Suppressor macrophage treated with lipopolysaccharide for 4 hours (primary cell): ENCODE results near the gene CYP2D6.
"Not testable (repeated sequence)": the region's sequence is repeated elsewhere in the genome, so short reads cannot be mapped to it uniquely, and the experiment has no call there.

ENCODE experiments used
- DNase-seq: peaks from one replicate; pipeline ENCODE4 v3.0.0-alpha.2; 2020

The CYP2D6 gene

GRCh38 chr22:42130639-42131431, at the start of gene CYP2D6:
TSS of gene CYP2D6 (minus strand) at chr22:42130810. CDS start at chr22:42130791, 19 bp downstream.
- DNase-seq, result not testable (repeated sequence)

- no peak for DNase-seq
These were observed 49.0 kb upstream of the CYP2D6 start for GRCh38 chr22:42179616-42180015.

- no peak for DNase-seq
These were observed 48.4 kb upstream of the CYP2D6 start for GRCh38 chr22:42178910-42179519.

- no peak for DNase-seq
These were observed 47.3 kb upstream of the CYP2D6 start for GRCh38 chr22:42177891-42178336.

- no peak for DNase-seq
These were observed 45.8 kb upstream of the CYP2D6 start for GRCh38 chr22:42176255-42176915.

- DNase-seq, result no peak
These were observed 43.5 kb upstream of the CYP2D6 start for GRCh38 chr22:42174062-42174461.

GRCh38 chr22:42173183-42173926, 42.7 kb upstream of the CYP2D6 start:
- no peak for DNase-seq

GRCh38 chr22:42172773-42173172, 42.2 kb upstream of the CYP2D6 start:
- DNase-seq, result no peak

- peak; percentile 17 for DNase-seq
These were observed 41.5 kb upstream of the CYP2D6 start for GRCh38 chr22:42171946-42172719.

GRCh38 chr22:42171417-42171816, 40.8 kb upstream of the CYP2D6 start:
- DNase-seq, result no peak

- DNase-seq, result no peak
These were observed 40.3 kb upstream of the CYP2D6 start for GRCh38 chr22:42170946-42171345.

- DNase-seq, result peak; percentile 68
These were observed 38.5 kb upstream of the CYP2D6 start for GRCh38 chr22:42169055-42169469.

GRCh38 chr22:42168476-42168875, 37.9 kb upstream of the CYP2D6 start:
- DNase-seq, result no peak

- DNase-seq, result no peak
These were observed 36.5 kb upstream of the CYP2D6 start for GRCh38 chr22:42167066-42167465.

- DNase-seq, result no peak
These were observed 34.3 kb upstream of the CYP2D6 start for GRCh38 chr22:42164901-42165300.

GRCh38 chr22:42163515-42163914, 32.9 kb upstream of the CYP2D6 start:
- DNase-seq, result no peak

GRCh38 chr22:42162728-42163489, 32.3 kb upstream of the CYP2D6 start:
- DNase-seq, result no peak

- no peak for DNase-seq
These were observed 30.5 kb upstream of the CYP2D6 start for GRCh38 chr22:42160830-42161696.

GRCh38 chr22:42160251-42160650, 29.6 kb upstream of the CYP2D6 start:
- DNase-seq, result no peak

GRCh38 chr22:42158456-42159132, 28.0 kb upstream of the CYP2D6 start:
- DNase-seq, result no peak
